Measurements from ENCODE around the gene GPR15LG. TPM values are rescaled to one million over a fixed set of nuclear protein-coding genes. Genes with fewer than 3 reads are reported as not detected.
"Not testable (repeated sequence)": the region's sequence is repeated elsewhere in the genome, so short reads cannot be mapped to it uniquely, and the experiment has no call there.

GPR15LG gene
- total RNA-seq, 4 donors from 2014 or later = 23.1 to 83.2 (median 52.2) TPM

GRCh38 chr10:84176351-84176750 is 2.8 kb downstream of the GPR15LG start:
- H3K4me3 ChIP-seq = no peak overlapping the region
- no peak for DNase-seq
- H3K27me3 ChIP-seq = no peaks in the 10 kb centered on the region
- no peaks in the 10 kb centered on the region for H3K9me3 ChIP-seq
- TF ChIP-seq CTCF (IDR thresholded peaks at IDR 0.05) = no peak
- TF ChIP-seq POLR2A (IDR thresholded peaks at IDR 0.05) = no peak
- peaks cover 0 to 13% (median 9%) of the 10 kb centered on the region in 4 donors for H3K4me1 ChIP-seq
- H3K36me3 ChIP-seq = peaks cover 0 to 3% (median 0%) of the 10 kb centered on the region in 3 donors
- H3K27ac ChIP-seq = no peak overlapping the region

- no peaks in the 10 kb centered on the region for H3K27me3 ChIP-seq
- peak overlapping the region in 1 of 4 donors; percentile 38 for H3K27ac ChIP-seq
- peaks cover 0 to 3% (median 0%) of the 10 kb centered on the region in 3 donors for H3K36me3 ChIP-seq
- no peak for DNase-seq
- no peak overlapping the region for H3K4me3 ChIP-seq
- peaks cover 0 to 13% (median 9%) of the 10 kb centered on the region in 4 donors for H3K4me1 ChIP-seq
- TF ChIP-seq POLR2A (IDR thresholded peaks at IDR 0.05) (no peak), CTCF (IDR thresholded peaks at IDR 0.05) (no peak)
- no peaks in the 10 kb centered on the region for H3K9me3 ChIP-seq
Measured at GRCh38 chr10:84176836-84177474, 3.4 kb downstream of the GPR15LG start.

- DNase-seq = peak in 2 of 3 donors; percentile 54 to 64
- Histone ChIP-seq H3K4me3 (no peak overlapping the region), H3K36me3 (peaks cover 0 to 3% (median 0%) of the 10 kb centered on the region in 3 donors), H3K4me1 (peaks cover 0 to 13% (median 7%) of the 10 kb centered on the region in 4 donors), H3K27me3 (no peaks in the 10 kb centered on the region), H3K27ac (peak overlapping the region in 1 of 4 donors; percentile 38), H3K9me3 (no peaks in the 10 kb centered on the region)
- TF ChIP-seq CTCF (IDR thresholded peaks at IDR 0.05) (no peak), POLR2A (IDR thresholded peaks at IDR 0.05) (no peak)
Measured at GRCh38 chr10:84177541-84178141, 4.0 kb downstream of the GPR15LG start.

- Histone ChIP-seq H3K4me1 (peaks cover 0 to 13% (median 6%) of the 10 kb centered on the region in 4 donors), H3K27ac (no peak overlapping the region), H3K36me3 (peaks cover 0 to 3% (median 0%) of the 10 kb centered on the region in 3 donors), H3K4me3 (no peak overlapping the region), H3K9me3 (no peaks in the 10 kb centered on the region), H3K27me3 (no peaks in the 10 kb centered on the region)
- TF ChIP-seq POLR2A (IDR thresholded peaks at IDR 0.05) (no peak), CTCF (IDR thresholded peaks at IDR 0.05) (no peak)
- DNase-seq = no peak
Measured at GRCh38 chr10:84178160-84178609, 4.6 kb downstream of the GPR15LG start.

DNA sequence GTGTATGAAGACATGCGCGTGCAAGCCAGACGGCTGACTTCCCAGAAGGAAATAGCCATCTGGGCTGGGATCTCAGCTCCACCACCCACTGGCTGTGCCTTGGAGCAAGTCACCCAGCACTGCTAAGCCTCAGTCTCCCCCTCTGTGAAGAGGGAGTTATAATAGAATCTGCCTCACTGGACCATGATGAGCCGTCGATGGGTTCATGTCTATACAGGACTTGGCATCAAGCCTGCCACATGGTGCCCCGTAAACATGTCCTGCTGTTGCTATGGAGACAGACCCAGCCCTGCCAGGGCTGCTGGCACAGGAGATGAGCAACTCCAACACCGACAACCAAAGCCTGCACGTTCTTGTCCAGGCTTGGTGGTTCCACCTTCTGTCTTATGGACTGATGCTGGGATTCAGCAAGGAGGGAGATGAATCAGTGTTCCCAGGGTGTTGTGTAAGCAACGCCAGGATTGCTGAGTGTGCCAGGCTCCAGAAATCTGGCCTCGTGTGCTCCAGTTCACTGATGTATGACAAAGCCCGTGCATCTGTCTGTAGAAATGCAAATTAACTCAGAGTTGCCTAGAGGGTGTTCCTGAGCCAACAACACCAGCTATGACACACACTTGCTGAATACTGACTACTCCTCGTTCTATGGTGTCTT is 5.6 kb downstream of the GPR15LG start:
- no peaks in the 10 kb centered on the region for H3K27me3 ChIP-seq
- DNase-seq = peak; percentile 30 to 70 (median 63)
- peak overlapping the region in 1 of 4 donors; percentile 25 for H3K27ac ChIP-seq
- TF ChIP-seq POLR2A (IDR thresholded peaks at IDR 0.05) (no peak), CTCF (IDR thresholded peaks at IDR 0.05) (no peak)
- H3K36me3 ChIP-seq = peaks cover 0 to 3% (median 0%) of the 10 kb centered on the region in 3 donors
- no peak overlapping the region for H3K4me3 ChIP-seq
- H3K4me1 ChIP-seq = peaks cover 0 to 13% (median 7%) of the 10 kb centered on the region in 4 donors
- no peaks in the 10 kb centered on the region for H3K9me3 ChIP-seq

DNA sequence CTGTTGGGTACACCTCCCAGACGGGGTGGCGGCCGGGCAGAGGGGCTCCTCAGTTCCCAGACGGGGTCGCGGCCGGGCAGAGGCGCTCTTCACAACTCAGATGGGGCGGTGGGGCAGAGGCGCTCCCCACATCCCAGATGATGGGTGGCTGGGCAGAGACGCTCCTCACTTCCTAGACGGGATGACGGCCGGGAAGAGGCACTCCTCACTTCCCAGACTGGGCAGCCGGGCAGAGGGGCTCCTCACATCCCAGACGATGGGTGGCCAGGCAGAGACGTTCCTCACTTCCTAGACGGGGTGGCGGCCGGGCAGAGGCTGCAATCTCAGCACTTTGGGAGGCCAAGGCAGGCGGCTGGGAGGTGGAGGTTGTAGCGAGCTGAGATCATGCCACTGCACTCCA is 6.8 kb downstream of the GPR15LG start:
- H3K4me1 ChIP-seq = peaks cover 0 to 13% (median 10%) of the 10 kb centered on the region in 4 donors
- H3K4me3 ChIP-seq, H3K9me3 ChIP-seq, H3K27me3 ChIP-seq, H3K27ac ChIP-seq, H3K36me3 ChIP-seq: not testable (repeated sequence)
- DNase-seq = peak in 1 of 3 donors; percentile 21

All from Peyer's patch (tissue), 4 donors.